ENCODE data around the gene CDK15.
A peak's percentile ranks its signal among the peaks of the same experiment; 100 is the strongest.
"Not testable (repeated sequence)": the region's sequence is repeated elsewhere in the genome, so short reads cannot be mapped to it uniquely, and the experiment has no call there.

The CDK15 gene

GRCh38 chr2:201806442-201807170, at the start of gene CDK15:
CDK15 (plus strand) TSS chr2:201806537; CDS start chr2:201806665, 128 bp downstream.
- DNase-seq (ENCODE audit: low read depth), result peak; percentile 70

DNA sequence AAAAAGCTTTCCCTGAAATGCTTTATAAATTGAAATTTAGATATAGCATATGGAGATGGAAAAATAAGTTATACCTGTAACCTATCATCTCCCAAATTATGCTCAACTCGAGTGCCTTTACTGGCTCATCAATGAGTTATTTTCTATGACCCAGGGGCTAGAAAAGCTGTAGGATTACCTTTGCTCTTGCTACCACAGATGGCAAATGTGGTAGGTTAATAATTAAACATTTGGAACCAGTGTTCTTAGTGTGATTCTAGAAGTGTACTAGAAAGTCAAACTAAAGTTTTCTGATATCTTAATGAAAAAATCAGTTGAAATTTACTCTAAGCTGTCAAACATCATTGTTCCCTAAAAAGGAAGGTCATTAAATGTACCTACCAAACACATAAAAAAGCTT, 48.1 kb upstream of the CDK15 start:
- DNase-seq (ENCODE audit: low read depth), result no peak

DNA sequence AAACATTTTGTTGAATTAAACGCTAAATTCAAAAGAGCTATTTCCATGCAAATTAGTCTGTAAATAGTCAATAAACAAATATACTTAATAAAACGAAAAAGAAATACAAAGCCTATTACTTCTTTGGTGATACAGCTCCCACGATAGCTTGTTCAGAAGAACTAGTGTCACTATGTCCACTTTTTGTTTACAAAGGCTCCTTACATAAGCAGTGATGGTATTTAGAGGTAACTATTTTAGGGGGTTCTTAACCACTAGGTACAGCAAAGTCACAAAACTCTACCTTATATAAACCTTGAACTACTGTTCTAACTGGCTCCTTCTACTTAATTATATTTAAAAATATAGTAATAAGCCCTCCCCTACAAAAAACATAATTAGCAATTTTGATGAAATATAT, 47.5 kb upstream of the CDK15 start:
- DNase-seq (ENCODE audit: low read depth), result no peak

- no peak for DNase-seq (ENCODE audit: low read depth)
These were observed 46.8 kb upstream of the CDK15 start for GRCh38 chr2:201759567-201759966.

- DNase-seq (ENCODE audit: low read depth), result no peak
These were observed 45.2 kb upstream of the CDK15 start for GRCh38 chr2:201761101-201761500.

- DNase-seq (ENCODE audit: low read depth), result not testable (repeated sequence)
These were observed 41.9 kb upstream of the CDK15 start for GRCh38 chr2:201764469-201764868.

DNA sequence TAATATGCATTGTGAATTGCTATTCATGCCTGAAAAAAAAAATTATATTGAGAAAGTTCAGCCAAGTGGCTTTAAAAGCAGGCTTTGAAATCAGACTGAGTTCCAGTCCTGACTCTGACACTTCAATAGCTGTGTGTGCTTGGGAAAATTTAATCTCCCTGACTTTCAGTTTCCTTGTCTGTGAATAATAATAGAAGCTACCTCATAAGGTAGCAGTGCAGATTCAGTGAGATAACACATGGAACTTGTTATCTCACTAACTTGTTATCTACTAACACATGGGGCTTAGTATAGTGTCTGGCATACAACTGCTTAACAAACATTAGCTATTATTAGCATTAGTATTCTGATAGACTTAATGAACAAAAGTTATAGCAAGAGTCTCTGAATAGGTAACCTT, 40.5 kb upstream of the CDK15 start:
- DNase-seq (ENCODE audit: low read depth), result no peak

GRCh38 chr2:201768918-201769317, 37.4 kb upstream of the CDK15 start:
- peak; percentile 80 for DNase-seq (ENCODE audit: low read depth)

DNA sequence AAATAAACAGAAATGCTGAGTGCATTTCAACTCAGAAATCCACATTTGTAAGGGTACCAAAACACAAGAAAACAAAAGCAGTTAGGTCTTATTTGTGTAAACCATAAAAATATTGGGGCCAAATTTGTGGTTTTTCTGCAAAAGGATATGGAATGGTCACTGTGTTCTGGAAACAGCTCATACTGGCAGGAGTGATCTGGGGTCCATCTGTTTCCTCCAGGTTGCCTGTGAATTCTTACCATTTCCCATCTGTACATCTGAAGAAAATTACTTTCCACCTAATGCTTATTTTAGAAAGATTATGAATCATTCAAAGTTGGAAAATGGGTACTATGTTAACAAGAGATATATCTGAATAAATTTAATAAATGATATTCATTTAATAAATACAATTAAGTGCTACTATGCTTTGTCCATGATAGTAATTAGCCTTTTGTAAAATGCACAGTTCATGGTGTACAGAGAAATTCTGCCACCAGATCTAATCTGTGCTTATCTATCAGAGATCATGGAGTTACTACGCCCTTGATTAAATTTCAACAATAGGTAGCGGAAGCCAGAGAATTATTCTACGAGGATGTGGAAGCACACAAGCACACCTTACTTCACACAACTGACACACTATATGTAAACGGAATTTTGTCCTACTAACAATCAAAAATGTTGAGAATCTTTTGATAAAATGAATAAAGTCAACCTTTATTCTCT, 36.5 kb upstream of the CDK15 start:
- no peak for DNase-seq (ENCODE audit: low read depth)

- DNase-seq (ENCODE audit: low read depth), result no peak
These were observed 32.3 kb upstream of the CDK15 start for GRCh38 chr2:201773990-201774389.

- DNase-seq (ENCODE audit: low read depth), result no peak
These were observed 31.8 kb upstream of the CDK15 start for GRCh38 chr2:201774546-201774945.

DNA sequence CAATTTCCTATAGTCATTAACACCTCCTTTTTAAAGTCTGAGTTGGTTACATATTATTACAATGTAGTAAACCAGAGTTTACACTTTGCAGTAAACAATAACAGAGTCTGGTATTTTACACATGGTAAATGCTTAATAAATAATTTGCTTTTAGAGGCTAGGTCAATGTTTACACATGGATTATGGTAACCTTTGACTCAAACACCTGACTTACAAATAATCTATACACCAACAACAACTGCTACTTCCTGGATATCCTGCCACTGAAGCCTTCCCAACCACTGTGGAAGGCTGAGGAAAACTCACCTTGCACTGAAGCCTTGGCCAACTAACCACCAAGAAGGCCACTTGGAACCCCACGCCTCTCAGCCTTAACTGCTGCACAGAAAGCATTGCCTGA, 31.0 kb upstream of the CDK15 start:
- no peak for DNase-seq (ENCODE audit: low read depth)

- DNase-seq (ENCODE audit: low read depth), result peak; percentile 89
These were observed 29.3 kb upstream of the CDK15 start for GRCh38 chr2:201777043-201777442.

GRCh38 chr2:201777869-201778268, 28.5 kb upstream of the CDK15 start:
- peak; percentile 16 for DNase-seq (ENCODE audit: low read depth)

DNA sequence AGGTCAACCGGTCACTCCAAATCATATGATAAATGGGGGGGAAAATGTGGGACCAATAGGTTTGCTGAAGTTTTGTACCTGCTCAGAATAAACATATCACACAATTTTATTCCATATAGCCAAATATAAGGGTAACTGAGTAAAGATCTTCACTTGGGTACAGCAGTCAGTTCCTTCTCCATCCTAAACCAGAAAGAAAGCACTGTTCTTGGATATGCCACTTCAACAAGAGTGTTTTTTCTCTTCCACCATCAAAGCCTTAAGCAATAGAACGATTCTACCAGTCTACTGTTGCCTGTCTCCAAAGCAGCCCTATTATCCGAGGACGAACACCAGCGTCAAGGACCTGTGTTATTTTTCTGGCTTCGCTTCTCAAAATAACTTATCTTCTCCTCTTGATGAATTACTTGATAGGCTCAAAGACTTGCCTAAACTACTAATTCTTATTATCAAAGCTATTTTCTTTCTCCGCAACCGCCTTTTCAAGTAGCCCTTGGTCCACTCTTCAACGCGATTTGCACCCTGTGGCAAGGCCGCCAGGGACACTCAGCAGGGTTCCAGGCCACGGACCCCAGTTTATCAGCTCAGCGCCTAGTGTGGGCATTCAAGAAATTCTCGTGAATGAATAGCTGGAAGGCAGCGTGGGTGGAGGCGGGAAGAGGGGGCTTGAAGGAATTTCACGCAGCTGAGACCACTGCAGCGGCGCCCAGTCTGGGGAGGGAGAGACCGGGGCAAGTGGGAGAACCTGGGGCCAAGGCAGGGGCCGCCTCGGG, 26.2 kb upstream of the CDK15 start:
- DNase-seq (ENCODE audit: low read depth), result peak; percentile 40

DNA sequence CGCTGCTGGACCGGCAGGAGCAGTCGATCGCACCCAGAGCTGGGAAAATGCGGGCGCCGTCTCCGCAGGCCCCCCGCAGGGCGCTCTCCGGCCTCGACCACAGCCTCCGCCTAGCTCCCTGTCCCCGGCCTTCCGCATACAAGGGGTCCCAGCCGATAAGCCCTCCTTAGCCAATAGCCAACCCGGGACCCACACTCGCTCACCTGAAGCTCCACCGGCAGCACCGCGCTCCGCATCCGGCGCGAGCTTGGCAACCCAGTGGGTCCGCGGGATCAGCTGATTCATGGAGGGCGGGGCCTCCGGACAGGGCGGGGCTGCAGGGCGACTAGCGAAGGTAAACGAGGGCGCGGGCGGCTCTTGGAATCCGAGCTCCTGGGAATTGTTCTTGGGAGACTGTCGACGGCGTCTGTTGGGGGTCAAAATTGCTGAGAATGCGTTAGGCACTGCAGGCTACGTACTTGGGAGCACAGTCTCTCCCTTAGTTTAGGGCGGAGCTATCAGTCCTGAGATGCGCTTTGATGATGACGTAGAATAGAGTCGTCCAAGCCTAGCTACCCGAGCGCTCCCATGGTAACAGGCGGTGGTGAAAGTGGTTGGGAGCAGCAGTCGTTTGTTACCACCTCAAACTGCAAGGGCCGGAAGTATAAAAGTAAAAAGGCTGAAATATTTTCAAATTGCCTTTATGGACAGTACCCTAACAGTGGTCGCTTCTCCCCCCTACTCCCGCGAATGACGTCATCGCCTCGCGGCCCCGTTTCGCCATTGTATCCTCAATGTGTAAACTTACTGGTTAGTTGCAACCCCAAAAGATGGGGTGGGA, 25.5 kb upstream of the CDK15 start, which contains the start of gene ALS2:
Gene ALS2, minus strand, starts transcription at position 260 of the 820 bp plus-strand sequence. CDS start 12,048 bp downstream, outside the sequence.
- DNase-seq (ENCODE audit: low read depth), result peak; percentile 100

DNA sequence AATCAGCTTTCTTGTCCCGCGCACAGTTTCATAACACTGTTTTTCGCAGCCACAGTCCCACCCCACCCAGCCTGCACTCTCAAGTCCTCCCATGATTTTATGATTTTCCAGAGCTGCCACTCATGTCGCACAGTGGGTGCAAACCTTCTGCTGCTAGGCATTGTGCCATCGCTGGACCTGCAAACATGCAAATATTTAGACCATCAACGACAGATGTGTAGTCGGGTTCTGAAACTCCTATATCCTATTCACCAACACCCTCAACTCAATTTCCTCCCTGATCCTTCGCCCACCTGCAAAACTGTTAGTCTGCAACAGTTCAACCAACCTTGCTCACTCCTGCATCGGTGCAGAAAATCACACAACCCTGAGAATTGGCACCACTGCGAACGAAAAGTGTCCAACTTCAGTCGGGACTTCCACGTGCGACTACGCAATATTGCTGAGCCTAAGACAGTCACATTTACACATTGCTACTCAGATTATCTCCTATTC, 24.7 kb upstream of the CDK15 start:
- no peak for DNase-seq (ENCODE audit: low read depth)

GRCh38 chr2:201784563-201784962, 21.8 kb upstream of the CDK15 start:
- DNase-seq (ENCODE audit: low read depth), result no peak

DNA sequence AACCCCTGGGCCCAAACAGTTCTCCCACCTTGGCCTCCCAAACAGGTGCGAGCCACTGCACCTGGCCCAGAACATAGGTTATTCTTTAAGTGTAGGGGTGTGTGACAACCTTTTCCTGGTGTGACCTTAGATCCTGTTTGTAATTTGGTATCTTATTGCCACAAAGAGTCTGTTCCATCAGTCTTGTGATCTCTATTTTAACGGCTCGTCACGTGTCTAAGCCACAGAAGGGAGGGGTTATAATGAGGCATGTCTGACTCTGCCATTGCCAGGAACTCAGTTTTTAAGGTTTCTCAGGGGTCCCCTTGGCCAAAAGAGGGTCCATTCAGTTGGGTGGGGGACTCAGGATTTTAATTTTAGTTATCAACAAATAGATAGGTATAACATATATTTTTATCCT, 21.2 kb upstream of the CDK15 start:
- DNase-seq (ENCODE audit: low read depth), result no peak

DNA sequence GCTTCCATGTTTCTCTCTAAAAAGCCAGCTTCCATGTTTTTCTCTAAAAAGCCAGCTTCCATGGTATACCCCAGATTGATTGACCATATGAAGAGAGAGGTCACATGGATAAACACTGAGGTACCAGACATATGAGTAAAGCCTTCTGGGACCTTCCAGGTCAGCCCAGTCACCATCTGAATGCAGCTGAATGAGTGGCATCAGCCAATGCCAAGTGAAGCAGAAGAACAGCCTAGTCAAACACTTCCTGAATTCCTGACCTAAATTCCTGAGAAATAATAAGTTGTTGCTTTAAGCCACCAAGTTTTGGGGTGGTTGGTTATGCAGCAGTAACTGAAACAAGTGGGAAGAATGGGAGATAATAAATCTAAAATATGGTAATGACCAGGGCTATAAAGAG, 19.9 kb upstream of the CDK15 start:
- peak; percentile 72 for DNase-seq (ENCODE audit: low read depth)

GRCh38 chr2:201788371-201788770, 18.0 kb upstream of the CDK15 start:
- DNase-seq (ENCODE audit: low read depth), result no peak

DNA sequence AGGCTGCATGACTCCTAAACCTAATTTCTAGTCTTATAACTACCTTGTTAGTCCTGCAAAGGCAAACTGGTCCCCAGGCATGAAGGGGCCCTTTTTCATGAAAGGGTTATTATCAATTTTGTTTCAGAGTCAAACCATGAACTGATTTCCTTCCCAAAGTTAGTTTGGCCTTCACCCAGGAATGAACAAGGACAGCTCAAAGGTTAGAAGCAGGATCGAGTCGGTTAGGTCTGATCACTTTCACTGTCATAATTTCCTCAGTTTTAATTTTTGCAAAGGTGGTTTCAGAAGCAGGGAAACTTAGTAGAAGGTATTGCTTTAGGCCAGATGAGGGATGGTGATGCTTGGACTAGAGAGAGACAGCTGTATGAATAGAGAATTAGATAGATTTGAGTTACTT, 16.9 kb upstream of the CDK15 start:
- DNase-seq (ENCODE audit: low read depth), result no peak
